ENCODE measurements around the gene TFPI2. TPM values are rescaled to one million over a fixed set of nuclear protein-coding genes. Genes with fewer than 3 reads are reported as not detected.
"Not testable (repeated sequence)": the region's sequence is repeated elsewhere in the genome, so short reads cannot be mapped to it uniquely, and the experiment has no call there.

TFPI2 gene
- total RNA-seq, 1 donor from 2014 or later = 61.3 TPM

- no peaks in the 10 kb centered on the region for H3K9me3 Mint-ChIP-seq (ENCODE audit: unreplicated experiment)
- peak within 1 kb of the TSS; percentile 97 for H3K27ac Mint-ChIP-seq (ENCODE audit: unreplicated experiment)
- H3K4me3 Mint-ChIP-seq (ENCODE audit: unreplicated experiment) = peak within 1 kb of the TSS; percentile 94
- peaks cover 24% of the 10 kb centered on the region for H3K36me3 Mint-ChIP-seq (ENCODE audit: unreplicated experiment)
- no peak for TF ChIP-seq CTCF (IDR thresholded peaks at IDR 0.05)
- H3K27me3 Mint-ChIP-seq (ENCODE audit: unreplicated experiment) = no peaks in the 10 kb centered on the region
- DNase-seq (ENCODE audit: extremely low spot score, unreplicated experiment) = peak; percentile 91
- peaks cover 43% of the 10 kb centered on the region for H3K4me1 Mint-ChIP-seq (ENCODE audit: unreplicated experiment)
These were observed 31.3 kb upstream of the TFPI2 start, which contains the start of gene GNG11 for GRCh38 chr7:93921607-93922566. GNG11 (plus strand) TSS chr7:93921735; CDS start chr7:93922138, 403 bp downstream.

GRCh38 chr7:93921186-93921585 lies 30.6 kb upstream of the TFPI2 start:
- TF ChIP-seq CTCF (IDR thresholded peaks at IDR 0.05) = no peak
- H3K4me3 Mint-ChIP-seq (ENCODE audit: unreplicated experiment) = peak overlapping the region; percentile 94
- peaks cover 43% of the 10 kb centered on the region for H3K4me1 Mint-ChIP-seq (ENCODE audit: unreplicated experiment)
- no peak for DNase-seq (ENCODE audit: extremely low spot score, unreplicated experiment)
- peaks cover 17% of the 10 kb centered on the region for H3K36me3 Mint-ChIP-seq (ENCODE audit: unreplicated experiment)
- peak overlapping the region; percentile 97 for H3K27ac Mint-ChIP-seq (ENCODE audit: unreplicated experiment)
- H3K27me3 Mint-ChIP-seq (ENCODE audit: unreplicated experiment) = no peaks in the 10 kb centered on the region
- no peaks in the 10 kb centered on the region for H3K9me3 Mint-ChIP-seq (ENCODE audit: unreplicated experiment)

- no peak for DNase-seq (ENCODE audit: extremely low spot score, unreplicated experiment)
- H3K4me3 Mint-ChIP-seq (ENCODE audit: unreplicated experiment) = peak overlapping the region; percentile 94
- no peaks in the 10 kb centered on the region for H3K27me3 Mint-ChIP-seq (ENCODE audit: unreplicated experiment)
- peak overlapping the region; percentile 97 for H3K27ac Mint-ChIP-seq (ENCODE audit: unreplicated experiment)
- peaks cover 43% of the 10 kb centered on the region for H3K4me1 Mint-ChIP-seq (ENCODE audit: unreplicated experiment)
- no peaks in the 10 kb centered on the region for H3K9me3 Mint-ChIP-seq (ENCODE audit: unreplicated experiment)
- peaks cover 14% of the 10 kb centered on the region for H3K36me3 Mint-ChIP-seq (ENCODE audit: unreplicated experiment)
- TF ChIP-seq CTCF (IDR thresholded peaks at IDR 0.05) = no peak
These were observed 30.1 kb upstream of the TFPI2 start for GRCh38 chr7:93920496-93921182.

GRCh38 chr7:93916315-93916714 lies 25.8 kb upstream of the TFPI2 start:
- H3K9me3 Mint-ChIP-seq (ENCODE audit: unreplicated experiment); H3K27me3 Mint-ChIP-seq (ENCODE audit: unreplicated experiment); DNase-seq (ENCODE audit: extremely low spot score, unreplicated experiment); H3K4me3 Mint-ChIP-seq (ENCODE audit: unreplicated experiment); H3K36me3 Mint-ChIP-seq (ENCODE audit: unreplicated experiment); H3K27ac Mint-ChIP-seq (ENCODE audit: unreplicated experiment): not testable (repeated sequence)
- H3K4me1 Mint-ChIP-seq (ENCODE audit: unreplicated experiment) = peaks cover 37% of the 10 kb centered on the region

GRCh38 chr7:93915888-93916287 lies 25.3 kb upstream of the TFPI2 start:
- not testable (repeated sequence) for H3K9me3 Mint-ChIP-seq (ENCODE audit: unreplicated experiment); H3K36me3 Mint-ChIP-seq (ENCODE audit: unreplicated experiment); H3K4me3 Mint-ChIP-seq (ENCODE audit: unreplicated experiment); H3K27ac Mint-ChIP-seq (ENCODE audit: unreplicated experiment); DNase-seq (ENCODE audit: extremely low spot score, unreplicated experiment); H3K27me3 Mint-ChIP-seq (ENCODE audit: unreplicated experiment)
- peaks cover 36% of the 10 kb centered on the region for H3K4me1 Mint-ChIP-seq (ENCODE audit: unreplicated experiment)

GRCh38 chr7:93915206-93915842 lies 24.8 kb upstream of the TFPI2 start:
- not testable (repeated sequence) for DNase-seq (ENCODE audit: extremely low spot score, unreplicated experiment); H3K4me3 Mint-ChIP-seq (ENCODE audit: unreplicated experiment); H3K9me3 Mint-ChIP-seq (ENCODE audit: unreplicated experiment); H3K27ac Mint-ChIP-seq (ENCODE audit: unreplicated experiment); H3K36me3 Mint-ChIP-seq (ENCODE audit: unreplicated experiment); H3K27me3 Mint-ChIP-seq (ENCODE audit: unreplicated experiment)
- peaks cover 35% of the 10 kb centered on the region for H3K4me1 Mint-ChIP-seq (ENCODE audit: unreplicated experiment)
